ENCODE measurements around the gene TMEM179. TPM values are rescaled to one million over a fixed set of nuclear protein-coding genes. Genes with fewer than 3 reads are reported as not detected.
A peak's percentile ranks its signal among the peaks of the same experiment; 100 is the strongest.
"Not testable (repeated sequence)": the region's sequence is repeated elsewhere in the genome, so short reads cannot be mapped to it uniquely, and the experiment has no call there.

Gene TMEM179
- not detected for total RNA-seq
- 0 to 0.12 reads per million in 2 donors for total RNA-seq

DNA sequence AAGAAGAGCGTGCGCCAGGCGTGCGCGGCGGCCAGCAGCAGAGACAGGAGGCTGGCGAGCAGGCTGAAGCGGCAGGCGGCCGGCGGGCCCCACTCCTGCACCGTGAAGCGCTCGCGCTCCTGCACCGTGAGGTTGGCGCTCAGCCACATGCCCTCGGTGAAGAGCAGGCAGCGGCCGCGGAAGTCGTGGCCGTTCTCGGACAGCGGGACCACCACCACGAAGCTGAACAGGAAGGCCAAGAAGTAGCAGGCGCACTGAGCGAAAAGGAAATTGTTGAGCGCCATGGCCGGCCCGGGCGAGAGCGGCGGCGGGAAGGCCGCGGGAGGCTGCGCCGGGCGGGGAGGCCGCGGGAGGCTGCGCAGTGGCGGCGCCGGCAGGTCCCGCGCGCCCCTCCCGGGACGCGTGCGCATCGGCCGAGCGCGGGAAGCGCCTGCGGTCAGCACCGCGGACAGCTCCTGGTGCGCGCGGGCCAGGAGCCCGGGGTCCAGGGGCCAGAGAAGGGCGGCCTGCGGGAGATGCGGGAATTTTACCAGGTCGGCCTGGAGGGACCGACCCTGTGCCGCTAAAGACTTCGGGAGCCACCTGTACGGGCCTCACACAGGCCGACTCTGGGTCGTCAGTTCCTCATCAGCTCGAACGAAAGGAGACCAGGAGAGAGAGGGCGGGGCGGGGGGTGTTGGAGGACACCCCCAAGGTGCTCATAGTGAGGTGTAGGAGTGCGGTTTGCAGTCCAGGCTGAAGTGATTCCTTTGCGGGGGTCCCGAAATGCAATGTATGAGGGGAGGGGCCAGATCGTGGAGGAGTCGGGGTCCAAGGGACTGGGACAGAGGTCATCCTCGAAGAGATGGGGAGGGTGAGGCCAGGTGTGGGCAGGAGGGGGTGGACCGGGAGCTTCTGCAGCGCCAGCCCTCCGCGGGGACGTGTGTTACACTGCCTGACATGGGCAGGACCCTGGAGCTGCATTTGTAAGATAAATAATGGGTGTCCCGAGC is at the start of gene TMEM179:
Gene TMEM179 (minus strand): TSS at position 315 of the 992 bp plus-strand sequence. CDS start 31 bp downstream, at position 284.
- ATAC-seq (no peak), DNase-seq (no peak)
- H3K9me3 ChIP-seq (ENCODE audit: control insufficient read depth, low read length, poor library complexity, severe bottlenecking): no peaks in the 10 kb centered on the region
- Mint-ChIP-seq H3K4me3 (no peak within 1 kb of the TSS), H3K27me3 (peaks cover 73% of the 10 kb centered on the region), H3K36me3 (ENCODE audit: low read depth) (peaks cover 3% of the 10 kb centered on the region), H3K4me1 (peaks cover 9% of the 10 kb centered on the region), H3K27ac (no peak within 1 kb of the TSS)

DNA sequence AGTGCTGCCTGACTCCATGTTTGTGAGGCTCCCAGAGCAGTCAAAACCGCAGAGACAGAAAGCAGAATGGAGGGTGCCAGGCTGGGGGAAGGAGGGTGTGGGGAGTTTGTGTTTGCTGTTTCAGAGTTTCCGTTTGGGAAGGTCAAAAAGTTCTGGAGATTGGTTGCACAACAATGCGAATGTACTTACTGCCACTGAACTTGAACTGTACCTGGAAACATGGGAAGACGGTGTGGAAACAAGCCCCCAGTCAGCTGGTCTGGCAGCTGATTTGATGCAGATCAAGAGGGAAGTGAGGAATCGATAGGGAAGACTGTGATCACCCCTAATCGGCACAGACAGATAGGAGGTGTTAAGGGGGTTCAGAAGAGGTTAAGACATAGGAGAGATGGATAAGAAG is 49.5 kb upstream of the TMEM179 start:
- ATAC-seq (no peak), DNase-seq (no peak)
- Mint-ChIP-seq H3K4me1 (peaks cover 4% of the 10 kb centered on the region), H3K4me3 (no peak overlapping the region), H3K27ac (no peak overlapping the region), H3K36me3 (ENCODE audit: low read depth) (no peaks in the 10 kb centered on the region), H3K27me3 (peaks cover 11% of the 10 kb centered on the region)
- no peaks in the 10 kb centered on the region for H3K9me3 ChIP-seq (ENCODE audit: control insufficient read depth, low read length, poor library complexity, severe bottlenecking)

DNA sequence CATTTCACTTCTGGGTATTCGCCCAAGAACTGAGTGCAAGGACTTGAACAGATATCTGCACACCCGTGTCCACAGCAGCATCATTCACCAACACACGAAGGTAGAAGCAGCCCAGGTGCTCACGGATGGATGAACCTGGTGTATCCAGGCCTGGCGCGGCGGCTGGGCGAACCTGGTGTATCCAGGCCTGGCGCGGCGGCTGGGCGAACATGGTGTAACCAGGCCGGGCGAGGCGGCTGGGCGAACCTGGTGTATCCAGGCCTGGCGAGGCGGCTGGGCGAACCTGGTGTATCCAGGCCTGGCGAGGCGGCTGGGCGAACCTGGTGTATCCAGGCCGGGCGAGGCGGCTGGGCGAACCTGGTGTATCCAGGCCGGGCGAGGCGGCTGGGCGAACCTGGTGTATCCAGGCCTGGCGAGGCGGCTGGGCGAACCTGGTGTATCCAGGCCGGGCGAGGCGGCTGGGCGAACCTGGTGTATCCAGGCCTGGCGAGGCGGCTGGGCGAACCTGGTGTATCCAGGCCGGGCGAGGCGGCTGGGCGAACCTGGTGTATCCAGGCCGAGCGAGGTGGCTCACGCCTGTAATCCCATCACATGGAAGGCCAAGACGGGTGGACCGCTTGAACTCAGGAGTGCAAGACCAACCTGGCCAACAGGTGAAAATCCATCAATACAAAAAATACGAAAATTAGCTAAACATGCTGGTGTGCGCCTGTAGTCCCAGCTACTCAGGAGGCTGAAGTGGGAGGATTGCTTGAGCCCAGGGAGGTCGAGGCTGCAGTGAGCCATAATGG is 48.8 kb upstream of the TMEM179 start:
- not testable (repeated sequence) for H3K4me3 Mint-ChIP-seq; ATAC-seq; H3K4me1 Mint-ChIP-seq; DNase-seq; H3K36me3 Mint-ChIP-seq (ENCODE audit: low read depth); H3K27ac Mint-ChIP-seq; H3K9me3 ChIP-seq (ENCODE audit: control insufficient read depth, low read length, poor library complexity, severe bottlenecking)
- peaks cover 11% of the 10 kb centered on the region for H3K27me3 Mint-ChIP-seq

DNA sequence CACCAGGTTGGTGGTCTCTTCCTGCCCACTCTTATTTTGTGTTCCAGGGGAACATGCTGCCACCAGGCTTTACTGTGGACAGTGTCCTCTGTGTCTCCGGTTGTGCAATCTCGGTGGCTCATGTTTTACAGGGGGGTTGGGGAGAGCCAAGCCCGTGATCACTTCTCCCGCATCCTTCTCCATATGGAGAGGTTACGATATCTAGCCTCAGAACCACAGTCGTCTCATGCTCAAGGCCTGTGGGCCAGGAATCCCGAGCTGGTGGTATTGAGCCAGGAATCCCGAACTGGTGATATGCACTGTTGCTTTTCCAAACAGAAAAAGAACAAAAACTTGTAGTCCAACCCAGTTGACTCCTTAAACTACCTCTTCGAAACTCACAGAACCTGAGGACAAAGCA is 47.8 kb upstream of the TMEM179 start:
- ATAC-seq (no peak), DNase-seq (no peak)
- H3K36me3 Mint-ChIP-seq (ENCODE audit: low read depth): no peaks in the 10 kb centered on the region
- H3K27me3 Mint-ChIP-seq: peaks cover 11% of the 10 kb centered on the region
- H3K4me3 Mint-ChIP-seq: no peak overlapping the region
- H3K9me3 ChIP-seq (ENCODE audit: control insufficient read depth, low read length, poor library complexity, severe bottlenecking): no peaks in the 10 kb centered on the region
- H3K27ac Mint-ChIP-seq: peak overlapping the region; percentile 27
- H3K4me1 Mint-ChIP-seq: peaks cover 4% of the 10 kb centered on the region

DNA sequence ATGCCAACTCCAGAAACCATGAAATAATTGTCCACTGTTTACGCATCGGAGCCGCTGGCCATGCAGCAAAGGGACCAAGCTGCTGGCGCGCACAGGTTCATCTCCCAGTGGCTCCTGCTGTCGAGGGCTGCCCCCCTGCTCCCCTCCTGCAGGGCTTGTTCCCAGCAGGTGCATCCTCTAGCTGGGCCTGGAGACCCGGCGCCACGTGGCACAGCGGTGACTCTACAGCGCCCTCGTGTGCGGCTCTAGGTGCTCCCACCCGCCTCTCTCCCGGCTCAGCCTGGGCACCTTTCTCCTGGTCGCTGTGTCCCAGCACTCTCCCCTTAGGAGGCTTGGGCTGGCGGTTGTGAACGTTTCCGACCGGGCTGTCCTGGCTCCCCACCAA is 47.3 kb upstream of the TMEM179 start:
- Mint-ChIP-seq H3K27ac (peak overlapping the region; percentile 27), H3K4me3 (no peak overlapping the region), H3K27me3 (peaks cover 11% of the 10 kb centered on the region), H3K4me1 (peaks cover 4% of the 10 kb centered on the region), H3K36me3 (ENCODE audit: low read depth) (no peaks in the 10 kb centered on the region)
- ATAC-seq (no peak), DNase-seq (no peak)
- no peaks in the 10 kb centered on the region for H3K9me3 ChIP-seq (ENCODE audit: control insufficient read depth, low read length, poor library complexity, severe bottlenecking)

DNA sequence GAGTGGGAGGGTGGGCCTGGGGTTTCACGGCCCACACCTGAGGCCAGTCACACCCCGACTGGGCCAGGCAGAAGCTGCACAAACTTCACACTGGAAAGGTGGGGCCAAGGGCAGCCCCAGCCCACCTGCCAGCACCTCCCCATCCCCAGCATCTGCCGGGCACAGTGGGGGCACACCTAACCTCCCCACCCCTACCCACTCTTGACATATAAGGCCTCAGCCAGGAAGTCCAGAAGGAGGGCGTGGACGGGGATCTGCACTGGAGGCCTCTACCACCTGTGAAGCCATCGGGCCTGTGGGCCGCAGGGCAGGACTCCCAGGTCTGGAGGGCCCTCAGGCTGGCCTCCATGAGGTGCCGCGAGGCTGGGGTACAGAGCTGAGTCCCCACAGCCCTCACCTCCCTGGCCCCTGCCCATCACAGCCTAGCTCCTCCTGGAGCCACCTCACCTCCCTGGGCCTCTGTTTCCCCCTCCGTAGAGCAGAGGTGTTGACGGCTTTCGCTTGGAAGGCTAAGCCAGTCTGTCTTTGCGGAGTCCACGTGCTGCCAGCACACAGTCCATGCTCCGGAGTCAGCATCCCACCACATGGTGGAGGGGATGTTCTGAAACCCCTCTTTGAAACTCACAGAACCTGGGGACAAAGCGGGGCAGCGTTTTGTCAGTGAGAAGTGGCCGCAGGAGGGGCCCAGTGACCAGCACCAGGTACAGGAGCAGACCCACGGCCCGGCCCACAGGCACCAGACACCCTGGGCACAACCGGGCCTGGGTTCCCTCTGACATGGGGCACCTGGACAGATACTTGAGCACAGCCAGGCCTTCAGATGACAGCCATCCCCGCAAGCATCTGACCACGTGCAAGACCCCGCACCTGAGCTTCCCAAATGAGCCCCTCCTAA is 46.7 kb upstream of the TMEM179 start:
- peaks cover 11% of the 10 kb centered on the region for H3K27me3 Mint-ChIP-seq
- H3K4me1 Mint-ChIP-seq: peaks cover 3% of the 10 kb centered on the region

DNA sequence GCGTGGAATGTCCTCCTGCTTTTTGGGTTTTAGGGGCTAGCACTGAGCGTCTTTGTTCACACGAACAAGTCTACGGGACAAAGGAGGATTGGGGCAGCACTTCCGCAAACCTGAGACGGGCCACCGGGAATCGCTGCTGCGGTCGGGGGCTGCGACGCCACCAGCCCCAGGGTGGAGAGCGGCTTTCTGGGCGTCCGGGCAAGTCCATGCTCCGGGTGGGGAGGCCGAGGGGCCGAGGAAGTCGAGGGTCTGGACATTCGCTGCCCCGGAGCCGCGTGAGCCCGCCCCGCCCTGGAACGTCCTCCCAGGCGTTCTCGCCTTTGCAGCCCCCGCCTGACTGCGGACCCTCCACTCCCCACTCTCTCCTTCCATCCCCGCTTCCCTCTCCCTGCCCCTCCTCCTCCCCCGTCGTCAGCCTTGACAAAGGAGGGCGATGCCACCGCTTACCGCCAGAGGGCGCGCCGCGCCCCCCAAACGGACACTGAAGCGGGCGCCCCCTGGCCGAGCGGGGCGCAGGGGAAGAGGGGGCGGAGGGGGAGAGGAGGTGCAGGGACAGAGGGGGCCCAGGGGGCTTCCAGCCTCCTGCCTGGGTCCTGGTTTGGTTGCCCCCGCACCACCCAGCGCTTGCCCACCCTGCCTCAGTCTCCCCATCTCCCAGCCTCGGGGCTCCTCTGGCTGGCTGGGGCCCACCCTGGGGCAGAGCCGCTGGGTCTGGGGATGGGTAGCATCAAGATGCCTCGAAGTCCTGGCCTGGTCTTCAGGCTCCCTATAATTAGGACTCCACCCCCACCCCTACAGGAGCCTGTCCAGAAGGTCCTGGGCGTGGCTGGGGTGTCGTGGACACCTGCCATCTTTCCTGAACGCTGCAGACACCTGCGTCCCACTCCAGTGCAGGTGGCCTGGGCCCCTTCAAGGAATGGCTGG is 45.7 kb upstream of the TMEM179 start:
- Mint-ChIP-seq H3K4me3 (peak overlapping the region; percentile 33), H3K36me3 (ENCODE audit: low read depth) (no peaks in the 10 kb centered on the region), H3K27me3 (peaks cover 5% of the 10 kb centered on the region), H3K4me1 (no peaks in the 10 kb centered on the region), H3K27ac (peak overlapping the region; percentile 43)
- H3K9me3 ChIP-seq (ENCODE audit: control insufficient read depth, low read length, poor library complexity, severe bottlenecking): no peaks in the 10 kb centered on the region
- ATAC-seq (peak; percentile 77), DNase-seq (peak; percentile 47 to 51 (median 49))

More for the DNA sequence above, 46.7 kb upstream of the TMEM179 start:
- no peaks in the 10 kb centered on the region for H3K9me3 ChIP-seq (ENCODE audit: control insufficient read depth, low read length, poor library complexity, severe bottlenecking)
- H3K27ac Mint-ChIP-seq: no peak overlapping the region
- no peak for ATAC-seq
- H3K4me3 Mint-ChIP-seq: no peak overlapping the region
- DNase-seq: no peak
- no peaks in the 10 kb centered on the region for H3K36me3 Mint-ChIP-seq (ENCODE audit: low read depth)

DNA sequence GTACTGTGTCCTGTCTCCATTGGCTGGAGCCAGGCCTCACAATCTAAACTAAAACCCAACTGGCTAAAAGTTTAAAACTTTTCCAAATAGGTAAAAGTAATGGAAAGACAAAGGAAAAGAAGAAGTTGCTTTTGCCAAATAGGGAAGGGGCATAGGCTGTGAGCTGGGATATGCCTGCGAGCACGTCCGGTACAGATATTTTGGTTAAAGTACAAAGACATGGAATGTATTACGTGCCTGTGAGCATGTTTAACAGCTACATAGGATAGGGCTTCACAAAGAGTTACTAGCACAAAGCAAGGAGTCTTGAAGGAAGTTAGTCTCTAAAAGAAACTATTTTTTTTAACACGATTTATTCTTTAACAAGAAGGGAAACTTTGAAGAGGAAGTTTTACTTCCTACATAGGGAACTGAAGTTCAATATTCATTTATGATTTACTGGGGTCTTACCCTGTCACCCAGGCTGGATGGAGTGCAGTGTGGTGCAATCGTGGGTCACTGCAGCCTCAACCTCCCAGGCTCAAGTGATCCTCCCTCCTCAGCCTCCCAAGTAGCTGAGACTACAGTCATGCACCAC is 43.0 kb upstream of the TMEM179 start:
- no peaks in the 10 kb centered on the region for H3K9me3 ChIP-seq (ENCODE audit: control insufficient read depth, low read length, poor library complexity, severe bottlenecking)
- Mint-ChIP-seq H3K27ac (no peak overlapping the region), H3K36me3 (ENCODE audit: low read depth) (no peaks in the 10 kb centered on the region), H3K27me3 (peaks cover 5% of the 10 kb centered on the region), H3K4me1 (peaks cover 2% of the 10 kb centered on the region), H3K4me3 (no peak overlapping the region)
- ATAC-seq (no peak), DNase-seq (no peak)

DNA sequence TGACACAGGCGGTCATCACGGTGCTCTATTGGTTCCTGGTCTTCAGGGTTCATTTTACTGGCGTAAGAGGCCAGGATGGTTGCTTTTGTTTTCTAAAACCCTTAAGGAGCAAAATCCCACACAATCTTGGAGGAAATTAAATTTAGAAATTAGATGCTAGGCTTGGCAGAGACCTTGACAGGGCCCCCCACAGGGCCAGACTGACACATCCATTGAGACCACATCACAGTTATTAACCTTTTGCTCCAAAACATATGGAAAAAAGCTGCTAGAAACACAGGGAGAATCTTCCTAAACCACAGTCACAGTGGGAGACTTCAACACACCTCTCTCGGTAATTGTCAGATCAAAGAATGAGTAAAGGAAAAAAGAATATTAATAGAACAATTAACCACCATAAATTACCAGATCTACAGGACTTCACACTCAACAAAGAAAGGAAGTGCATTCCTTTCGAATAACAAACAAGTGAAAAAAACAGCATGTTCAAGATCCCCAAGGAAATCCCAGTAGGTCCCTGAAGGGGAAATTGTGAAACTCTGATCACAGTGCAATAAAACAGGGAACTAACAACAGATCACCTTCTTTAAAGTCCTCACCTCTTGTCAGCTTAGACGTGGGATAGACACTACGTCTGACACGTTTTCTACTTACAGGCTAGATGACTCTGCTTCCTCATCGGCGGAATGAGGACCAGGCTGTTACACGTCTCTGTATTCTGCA is 40.2 kb upstream of the TMEM179 start:
- DNase-seq (no peak), ATAC-seq (no peak)
- Mint-ChIP-seq H3K27me3 (peaks cover 6% of the 10 kb centered on the region), H3K36me3 (ENCODE audit: low read depth) (no peaks in the 10 kb centered on the region), H3K27ac (no peak overlapping the region), H3K4me3 (no peak overlapping the region), H3K4me1 (peaks cover 5% of the 10 kb centered on the region)
- no peaks in the 10 kb centered on the region for H3K9me3 ChIP-seq (ENCODE audit: control insufficient read depth, low read length, poor library complexity, severe bottlenecking)

DNA sequence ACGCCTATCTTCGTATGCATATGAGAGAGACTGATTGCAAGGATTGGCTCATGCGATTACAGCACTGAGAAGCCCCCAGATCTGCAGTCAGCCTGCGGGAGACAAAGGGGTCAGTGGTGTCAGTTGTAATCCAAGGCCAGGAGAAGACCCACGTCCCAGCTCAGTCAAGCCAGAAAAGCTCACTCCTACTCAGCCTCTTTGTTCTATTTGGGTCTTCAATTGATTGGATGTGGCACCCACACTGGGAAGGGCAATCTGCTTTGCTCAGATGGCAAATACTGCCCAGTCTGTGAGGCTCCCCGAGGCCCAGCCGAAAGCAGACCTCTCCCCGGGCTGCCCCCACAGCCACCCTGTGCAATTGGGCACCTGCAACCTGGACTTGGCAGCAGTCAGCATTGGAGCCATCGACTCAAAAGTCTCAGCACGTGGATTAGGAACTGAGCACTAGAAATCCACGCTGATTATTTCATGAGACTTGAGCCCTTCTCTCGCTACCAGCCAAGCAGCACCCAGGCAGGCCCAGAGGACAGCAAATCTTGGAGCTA is 39.6 kb upstream of the TMEM179 start:
- DNase-seq (no peak), ATAC-seq (no peak)
- no peaks in the 10 kb centered on the region for H3K36me3 Mint-ChIP-seq (ENCODE audit: low read depth)
- no peak overlapping the region for H3K27ac Mint-ChIP-seq
- H3K4me3 Mint-ChIP-seq: no peak overlapping the region
- H3K9me3 ChIP-seq (ENCODE audit: control insufficient read depth, low read length, poor library complexity, severe bottlenecking): no peaks in the 10 kb centered on the region
- peaks cover 7% of the 10 kb centered on the region for H3K27me3 Mint-ChIP-seq
- H3K4me1 Mint-ChIP-seq: peaks cover 5% of the 10 kb centered on the region

DNA sequence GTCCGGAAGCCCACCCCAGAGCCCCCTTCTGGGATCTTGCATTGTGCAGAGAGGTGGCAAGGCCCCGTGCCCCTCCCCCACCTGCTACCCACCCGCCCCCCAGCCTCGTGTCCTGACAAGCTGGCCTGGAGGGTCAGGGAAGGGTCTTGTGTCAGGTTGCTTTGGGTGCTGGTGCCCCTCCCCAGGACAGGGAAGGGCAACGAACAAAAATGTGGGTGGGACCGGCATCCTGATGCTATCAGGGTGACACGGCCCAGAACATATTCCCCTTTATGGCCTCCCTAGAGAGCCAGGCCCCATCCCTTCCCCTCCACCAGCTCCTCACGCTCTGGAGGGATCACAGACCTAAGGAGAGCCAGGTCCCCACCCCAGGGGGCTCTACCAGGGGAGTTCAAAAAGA is 38.7 kb upstream of the TMEM179 start:
- ATAC-seq: no peak
- no peaks in the 10 kb centered on the region for H3K36me3 Mint-ChIP-seq (ENCODE audit: low read depth)
- peaks cover 15% of the 10 kb centered on the region for H3K27me3 Mint-ChIP-seq
- peaks cover 7% of the 10 kb centered on the region for H3K4me1 Mint-ChIP-seq
- no peak overlapping the region for H3K27ac Mint-ChIP-seq
- no peaks in the 10 kb centered on the region for H3K9me3 ChIP-seq (ENCODE audit: control insufficient read depth, low read length, poor library complexity, severe bottlenecking)
- H3K4me3 Mint-ChIP-seq: no peak overlapping the region
- no peak for DNase-seq

All from T-helper 17 cell (primary cell).